GM11168 (cell line): ENCODE results near the gene BMERB1.
"Not testable (repeated sequence)": the region's sequence is repeated elsewhere in the genome, so short reads cannot be mapped to it uniquely, and the experiment has no call there.

Experiments
- in situ Hi-C: fragments of 300-500 bp; cut with MboI; formaldehyde crosslinking; loops from one replicate; pipeline ENCODE4 v1.12.0; 2022; ENCODE audit warnings: low sequenced_read_pairs; ENCODE audit not compliant: unreplicated experiment

The BMERB1 gene

DNA sequence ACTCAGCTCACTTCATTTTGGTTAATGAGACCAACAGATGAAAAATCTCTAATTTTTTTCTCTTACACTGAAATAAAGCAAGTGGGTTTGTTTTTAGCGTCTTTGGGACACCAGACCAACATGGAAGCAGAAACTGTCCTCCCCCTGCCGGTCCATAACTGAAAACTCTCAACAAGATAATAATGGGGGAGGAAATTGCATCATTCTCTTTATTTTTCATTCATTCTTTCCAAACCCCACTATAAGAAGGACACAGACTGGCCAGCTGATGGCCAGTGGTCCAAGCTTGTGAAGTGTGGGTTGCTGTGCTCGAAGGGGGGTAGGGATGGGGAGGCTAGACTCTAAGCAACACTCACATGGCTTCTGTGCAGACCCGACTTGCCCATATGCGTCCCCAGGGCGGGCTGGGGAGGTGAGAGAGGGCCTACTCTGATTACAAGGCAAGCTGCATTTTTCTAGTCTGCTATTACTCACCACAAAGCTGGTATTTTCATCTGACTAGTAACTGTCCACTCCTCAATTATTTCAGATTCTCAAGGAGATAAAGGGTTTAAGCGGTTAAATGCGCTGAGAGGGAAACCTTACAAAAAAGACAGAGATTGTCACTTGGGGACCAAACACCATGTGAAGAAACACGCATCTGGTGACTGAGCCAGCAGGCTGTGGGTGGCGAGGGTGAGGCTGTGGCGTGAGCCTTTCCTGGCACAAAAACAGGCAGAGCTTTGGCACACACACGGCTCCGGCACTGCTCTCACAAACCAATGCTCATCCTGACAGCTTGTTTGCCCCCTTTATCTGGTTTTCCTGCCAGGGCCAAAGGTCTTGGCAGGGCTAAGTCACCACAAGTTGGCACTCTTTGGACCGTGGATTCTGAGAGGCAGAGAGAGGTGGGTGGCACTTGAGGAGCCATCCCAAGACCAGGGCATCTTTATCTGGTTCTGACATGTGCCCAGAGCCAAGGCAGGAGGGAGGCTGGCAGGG, 170.4 kb downstream of the BMERB1 start:
- in situ Hi-C loops: no loop called here

DNA sequence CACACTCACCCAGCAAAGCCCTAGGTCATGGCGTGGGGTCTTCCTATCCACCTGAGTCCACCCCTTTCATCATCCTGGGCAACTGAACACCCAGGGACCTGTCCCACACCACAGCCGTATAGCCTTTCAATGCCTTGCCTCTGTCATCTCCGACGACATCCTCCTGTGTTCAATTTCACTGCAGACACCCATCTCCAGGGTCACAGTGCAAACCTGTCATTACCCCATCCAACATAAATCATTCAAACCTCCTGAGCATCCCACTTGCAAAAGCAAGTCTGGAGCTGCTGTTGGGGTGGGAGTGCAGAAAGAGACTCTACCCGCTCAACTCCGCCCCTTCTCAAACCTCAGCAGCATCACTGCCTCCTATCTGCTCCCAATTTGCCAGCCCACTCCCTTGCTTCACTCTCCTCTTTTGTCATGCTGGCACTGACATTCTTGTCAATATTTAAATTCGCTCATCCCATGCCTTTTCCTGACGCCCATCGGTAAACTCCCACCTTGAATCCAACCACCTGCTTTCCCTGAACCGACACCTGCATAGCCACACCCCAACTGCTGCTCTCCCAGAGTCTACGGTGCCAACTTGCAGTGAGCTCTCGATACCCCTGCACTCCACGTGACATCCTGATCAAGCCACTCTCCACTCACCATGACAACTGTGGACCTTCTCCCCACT, 171.6 kb downstream of the BMERB1 start:
- in situ Hi-C loops: no loop called here

DNA sequence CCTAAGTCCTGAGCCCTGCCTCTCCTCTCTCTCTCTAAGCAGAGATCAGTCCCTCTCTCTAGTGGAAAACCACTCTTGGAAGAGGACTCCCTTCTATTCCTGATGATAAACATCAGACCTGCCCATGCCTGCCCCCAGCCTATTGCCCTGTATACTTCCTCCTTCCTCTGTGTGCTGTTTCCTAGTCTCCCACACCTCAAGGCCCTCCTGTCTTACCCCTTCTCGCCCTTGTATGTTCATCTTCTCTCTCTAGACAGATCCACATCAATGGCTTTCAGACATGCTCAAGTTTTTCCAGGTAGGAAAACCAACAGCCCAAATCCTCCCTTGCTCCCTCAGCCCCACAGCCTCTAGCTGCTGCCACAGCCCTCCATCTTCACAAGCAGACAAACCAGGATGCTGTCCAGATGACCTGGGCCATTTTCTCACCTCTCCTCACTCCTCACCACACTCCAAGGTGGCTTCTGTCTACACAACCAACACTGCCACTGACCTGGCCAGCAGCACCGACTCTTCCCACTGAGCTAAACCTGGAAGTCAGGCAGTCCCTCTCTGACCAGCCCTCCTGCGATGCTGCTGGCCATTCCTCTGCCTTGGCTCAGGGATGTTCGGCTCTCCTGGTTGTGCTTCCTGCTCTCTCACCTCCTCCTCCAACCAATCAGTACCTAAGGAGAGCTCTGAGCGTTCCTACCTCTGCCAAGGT, 172.3 kb downstream of the BMERB1 start:
- in situ Hi-C loops: no loop called here

DNA sequence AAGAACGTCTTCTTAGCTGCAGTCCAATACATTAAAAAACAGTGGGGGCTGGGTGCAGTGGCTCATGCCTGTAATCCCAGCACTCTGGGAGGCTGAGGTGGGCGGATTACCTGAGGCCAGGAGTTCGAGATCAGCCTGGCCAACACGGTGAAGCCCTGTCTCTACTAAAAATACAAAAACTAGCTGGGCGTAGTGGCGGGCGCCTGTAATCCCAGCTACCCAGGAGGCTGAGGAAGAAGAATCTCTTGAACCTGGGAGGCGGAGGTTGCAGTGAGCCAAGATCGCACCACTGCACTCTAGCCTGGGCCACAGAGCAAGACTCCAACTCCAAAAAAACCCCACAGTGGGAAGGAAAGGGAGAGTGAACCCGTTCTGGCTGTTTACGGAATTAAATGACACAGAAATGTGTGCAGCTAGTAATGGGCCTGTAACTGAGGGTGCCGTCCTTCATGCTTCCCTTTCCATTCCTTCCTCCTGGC, 172.9 kb downstream of the BMERB1 start:
- in situ Hi-C loops: not testable (repeated sequence)

DNA sequence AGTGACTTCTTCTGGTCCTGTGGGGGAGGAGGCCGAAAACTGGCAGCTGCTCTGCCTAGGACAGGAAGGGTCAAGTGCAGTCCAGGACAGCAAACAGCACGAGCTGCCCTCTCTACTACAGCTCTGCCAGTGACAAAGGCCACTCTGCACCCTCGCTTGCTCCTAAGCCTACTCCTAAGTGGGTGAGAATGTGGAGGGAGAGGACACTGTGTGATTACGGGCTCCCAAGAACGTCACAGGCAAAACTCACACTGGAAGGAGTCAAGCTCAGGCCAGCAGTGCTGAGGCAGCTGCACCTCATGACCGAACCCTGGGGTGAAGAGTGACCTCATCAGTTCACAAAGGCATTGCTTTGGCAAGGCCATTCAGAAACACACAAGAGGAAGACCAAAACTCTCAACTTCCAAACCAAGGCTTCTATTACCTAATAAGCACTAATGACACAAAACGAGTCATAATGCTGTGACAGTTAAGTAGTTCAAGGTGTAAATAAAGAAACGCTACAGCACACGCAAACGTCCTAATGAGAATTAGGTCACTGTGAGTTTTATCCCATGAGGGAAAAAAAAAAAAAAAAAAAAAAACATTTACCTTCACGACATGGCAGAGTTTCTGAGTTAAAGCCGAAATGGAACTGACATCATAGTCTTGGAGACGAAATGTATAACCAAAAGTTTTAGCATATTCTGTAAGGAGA, 173.5 kb downstream of the BMERB1 start:
- in situ Hi-C loops: no loop called here

DNA sequence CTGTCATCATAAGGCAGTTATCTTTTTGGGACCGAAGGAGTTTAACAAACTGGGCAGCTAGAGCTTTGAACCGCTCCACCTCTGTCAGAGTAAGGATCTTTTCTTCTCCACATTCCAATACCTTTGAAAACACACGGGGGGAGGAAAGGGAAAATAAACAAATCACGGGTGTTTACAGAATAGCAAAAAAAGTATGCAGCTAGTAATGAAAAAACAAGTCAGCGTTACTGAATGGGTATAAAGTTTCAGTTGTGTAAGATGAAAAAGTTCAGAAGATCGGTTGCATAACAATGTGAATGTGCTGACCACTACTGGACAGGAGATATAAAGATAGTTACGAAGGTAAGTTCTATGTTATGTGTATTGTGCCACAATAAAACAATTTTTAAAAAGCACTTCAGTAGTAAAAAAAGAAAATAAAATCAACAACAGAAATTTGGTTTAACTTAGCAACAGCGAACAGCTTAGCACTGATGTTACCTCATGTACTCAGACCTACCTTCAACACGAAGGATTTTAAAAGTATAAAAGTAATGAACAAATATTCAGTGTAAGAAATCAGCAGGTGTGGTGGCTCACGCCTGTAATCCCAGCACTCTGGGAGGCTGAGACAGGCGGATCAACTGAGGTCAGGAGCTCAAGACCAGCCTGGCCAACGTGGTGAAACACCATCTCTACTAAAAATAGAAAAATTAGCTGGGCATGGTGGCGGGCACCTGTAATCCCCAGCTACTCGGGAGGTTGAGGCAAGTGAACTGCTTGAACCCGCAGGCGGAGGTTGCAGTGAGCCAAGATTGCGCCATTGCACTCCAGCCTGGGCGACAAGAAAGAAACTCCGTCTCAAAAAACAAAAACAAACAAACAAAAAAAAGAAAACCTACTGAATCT, 174.3 kb downstream of the BMERB1 start:
- in situ Hi-C loops: no loop called here

DNA sequence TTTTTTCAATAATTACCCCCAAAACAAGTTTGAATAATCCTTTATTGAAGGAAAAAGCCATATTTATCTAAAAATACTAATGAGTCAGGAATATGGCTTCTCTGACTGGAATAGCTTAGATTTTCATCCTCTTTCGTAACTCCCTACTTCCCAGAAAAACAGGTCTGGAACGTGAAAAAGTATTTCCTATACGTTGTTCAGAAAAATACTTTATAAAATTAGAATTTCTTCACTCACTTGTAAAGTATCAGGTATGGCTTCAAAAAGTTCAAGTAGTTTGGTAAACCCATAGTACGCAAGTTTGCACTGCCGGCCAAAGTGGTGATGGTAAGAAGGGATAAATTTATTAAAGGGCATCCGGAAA, 174.9 kb downstream of the BMERB1 start:
- in situ Hi-C loops: no loop called here

DNA sequence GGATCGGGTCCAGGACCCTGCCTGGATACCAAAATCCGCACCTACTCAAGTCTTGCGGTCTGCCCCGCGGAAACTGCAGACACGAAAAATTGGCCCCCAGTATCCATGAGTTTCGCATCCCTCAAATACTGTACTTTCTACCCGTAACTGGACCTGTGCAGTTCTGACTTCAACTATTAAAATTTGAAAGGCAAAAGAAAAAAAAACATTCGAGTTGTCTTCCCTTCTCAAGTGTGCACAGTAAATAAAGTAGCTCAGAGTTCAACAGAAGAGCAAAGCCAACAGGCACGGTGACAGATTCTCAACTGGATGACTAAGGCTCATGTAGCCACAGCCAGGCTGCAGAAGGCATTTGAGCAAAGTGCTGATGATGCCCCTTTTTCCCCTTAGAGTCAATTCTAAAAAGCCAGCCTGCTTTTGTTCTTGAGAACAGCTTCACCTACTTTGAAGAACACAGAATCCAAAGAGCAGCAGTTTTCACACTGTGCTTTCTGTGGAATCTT, 176.0 kb downstream of the BMERB1 start:
- in situ Hi-C loops: no loop called here

DNA sequence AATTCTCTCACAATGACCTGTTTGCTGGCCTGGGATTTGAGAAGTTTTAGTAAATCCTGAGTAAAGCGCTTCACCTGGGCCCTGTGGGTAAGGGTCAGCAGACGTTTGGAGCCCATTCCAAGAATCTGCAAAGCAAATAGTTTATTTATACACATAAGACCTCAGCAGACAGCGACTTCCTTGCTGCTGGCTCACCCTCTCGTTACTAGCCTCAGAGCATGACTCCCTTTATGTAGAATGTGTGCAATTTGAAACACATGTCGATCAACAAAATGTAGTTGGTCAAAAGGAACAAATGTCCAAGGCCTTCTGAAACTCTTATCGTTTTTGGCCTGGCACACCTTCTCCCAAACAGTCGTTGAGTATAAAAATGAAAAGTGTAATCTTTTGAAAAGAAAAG, 177.2 kb downstream of the BMERB1 start:
- in situ Hi-C loops: no loop called here

DNA sequence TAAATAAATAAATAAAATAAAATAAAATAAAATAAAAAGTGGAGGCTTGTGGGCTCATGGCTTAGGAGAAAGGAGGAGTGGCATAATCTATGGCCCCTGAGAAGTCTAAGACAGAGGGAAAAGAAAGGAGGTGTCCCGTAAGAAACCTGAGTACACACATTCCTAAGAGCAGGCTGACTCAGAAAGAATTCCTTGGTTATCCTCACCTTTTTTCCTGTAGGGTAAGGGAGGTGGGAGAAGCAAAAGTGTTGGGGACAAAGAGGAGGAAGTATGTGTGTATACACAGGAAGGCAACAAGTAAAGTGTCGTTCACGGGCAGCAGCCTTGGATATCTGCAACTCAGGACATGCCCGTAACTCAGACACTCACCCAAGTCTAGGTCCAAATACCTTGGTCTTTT, 179.3 kb downstream of the BMERB1 start:
- in situ Hi-C loops: no loop called here

DNA sequence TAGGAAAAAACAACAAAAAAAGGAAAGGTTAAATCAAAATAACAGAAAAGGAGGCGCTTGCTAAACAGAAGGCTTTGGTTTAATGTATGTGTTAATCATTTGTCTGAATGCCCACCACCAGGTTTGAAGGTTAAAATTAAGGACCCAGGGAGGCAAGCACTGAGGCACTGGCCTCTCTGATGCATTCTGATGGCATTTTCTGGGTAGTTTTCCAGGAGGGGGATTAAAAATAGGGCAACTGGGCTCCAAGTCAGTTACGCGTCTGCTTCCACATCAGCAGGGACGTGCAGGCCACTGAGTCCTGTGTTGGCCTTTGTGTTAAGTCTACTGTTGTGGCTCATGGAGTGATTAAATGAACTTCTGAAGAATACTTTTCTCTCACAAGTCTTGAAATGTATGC, 181.6 kb downstream of the BMERB1 start:
- in situ Hi-C loops: no loop called here

DNA sequence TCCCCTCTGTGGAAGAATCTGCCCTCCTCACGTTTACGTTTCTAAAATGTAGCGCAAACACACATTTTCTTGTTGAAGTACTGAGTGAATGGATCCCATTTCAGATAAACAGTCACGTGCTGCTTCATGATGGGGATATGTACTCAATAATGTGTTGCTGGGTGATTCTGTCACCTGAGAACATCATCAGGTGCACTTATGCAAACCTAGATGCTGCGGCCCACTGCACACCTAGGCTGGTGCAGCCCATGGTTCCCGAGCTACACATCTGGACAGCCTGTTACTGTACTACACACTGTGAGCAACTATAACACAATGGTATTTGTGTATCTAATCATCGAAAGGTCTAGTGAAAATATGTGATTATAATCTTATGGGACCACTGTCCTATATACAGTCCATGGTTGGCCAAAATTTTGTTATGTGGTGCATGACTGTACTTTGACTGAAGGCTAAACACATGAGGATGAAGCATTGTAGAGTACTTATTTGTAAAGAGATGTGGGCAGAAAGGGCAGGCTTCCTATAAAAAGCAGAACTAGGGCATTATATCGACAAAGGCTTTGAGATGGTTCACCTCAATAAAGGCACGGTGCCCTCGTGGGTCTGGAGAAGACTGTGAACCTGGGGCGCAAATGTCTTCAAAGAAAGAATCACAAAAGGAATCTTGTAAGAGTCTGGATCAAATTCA, 182.2 kb downstream of the BMERB1 start:
- in situ Hi-C loops: no loop called here

DNA sequence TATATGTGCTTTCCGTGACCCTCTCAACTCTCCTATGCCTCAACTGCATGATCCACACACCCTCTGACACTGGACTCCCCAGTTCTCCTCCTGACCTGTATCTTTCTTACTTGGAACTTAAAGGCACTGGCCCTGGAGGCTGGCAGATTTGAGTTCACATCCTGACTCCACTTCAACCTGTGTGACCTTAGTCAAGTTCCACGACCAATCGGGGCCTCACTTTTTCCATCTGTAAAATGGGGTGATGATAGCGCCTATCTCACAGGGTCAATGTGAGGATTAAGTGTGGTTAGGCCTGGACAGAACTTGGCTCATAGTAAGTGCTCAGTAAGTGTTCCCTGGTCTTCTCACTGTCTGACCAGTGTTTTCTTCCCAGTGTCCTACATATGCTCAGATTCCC, 183.5 kb downstream of the BMERB1 start:
- in situ Hi-C loops: no loop called here

DNA sequence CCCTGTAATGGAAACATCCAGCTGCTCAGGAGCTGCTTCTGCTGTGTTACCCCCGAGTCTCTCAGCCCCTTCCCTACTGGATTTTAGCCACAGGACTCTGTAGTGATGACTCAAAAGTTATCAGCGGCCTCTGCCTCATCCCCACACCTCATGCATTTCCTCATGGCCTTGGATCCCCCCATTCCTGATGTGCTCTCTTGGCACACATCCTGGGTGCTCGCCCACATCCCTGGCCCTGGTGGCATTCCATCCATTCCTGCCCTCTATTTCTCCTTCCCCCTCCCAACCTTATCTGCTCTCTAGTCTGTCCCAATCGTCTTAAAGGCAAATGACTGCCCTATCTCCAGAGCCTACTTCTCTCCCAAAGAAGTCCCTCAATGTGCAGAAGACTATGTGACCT, 184.0 kb downstream of the BMERB1 start:
- in situ Hi-C loops: no loop called here

DNA sequence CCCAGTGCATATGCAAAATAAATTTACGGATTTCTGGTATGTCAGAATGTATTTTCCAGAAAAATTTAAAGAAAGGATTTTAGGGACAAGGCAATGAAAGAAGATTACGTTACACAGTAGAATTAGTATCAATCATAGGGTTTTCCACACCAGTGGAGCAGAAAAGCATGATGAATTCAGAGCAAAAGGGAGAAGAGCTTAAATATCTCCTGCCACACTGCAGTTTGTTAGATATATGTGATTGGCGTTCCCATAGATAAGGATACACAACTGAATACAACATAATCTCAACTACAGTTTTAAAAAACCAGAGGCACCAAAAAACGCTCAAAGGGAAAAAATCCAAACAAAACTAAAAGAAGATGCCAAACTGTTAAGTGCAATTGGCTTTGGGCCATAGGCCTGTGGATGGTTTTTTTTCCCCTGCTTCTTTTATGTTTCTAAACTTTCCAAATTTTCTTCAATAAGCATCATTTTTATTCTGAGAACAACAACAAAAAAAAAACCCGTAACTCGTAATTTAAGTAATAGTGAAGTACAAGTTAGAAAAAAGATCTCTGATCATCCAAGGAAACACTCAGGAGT, 186.3 kb downstream of the BMERB1 start:
- in situ Hi-C loops: no loop called here

DNA sequence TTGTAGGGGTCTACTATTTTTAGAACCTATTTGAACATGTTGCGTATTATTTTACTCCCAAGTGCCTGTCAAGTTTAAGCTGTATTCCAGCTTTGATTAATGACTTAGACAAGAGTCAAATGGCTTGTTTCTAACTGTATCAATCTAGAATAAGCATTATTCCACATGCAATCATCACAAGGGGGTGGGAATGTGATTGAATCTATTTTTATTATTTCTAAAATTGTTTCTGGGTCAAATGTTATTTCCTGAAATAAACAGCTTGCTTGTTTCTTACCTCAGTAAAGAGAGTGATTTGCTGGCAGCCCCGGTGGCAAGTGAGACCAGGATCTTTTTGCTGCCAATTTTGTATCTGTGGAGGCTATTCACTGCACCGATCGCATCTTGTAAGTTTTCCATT, 187.1 kb downstream of the BMERB1 start:
- in situ Hi-C loops: no loop called here

DNA sequence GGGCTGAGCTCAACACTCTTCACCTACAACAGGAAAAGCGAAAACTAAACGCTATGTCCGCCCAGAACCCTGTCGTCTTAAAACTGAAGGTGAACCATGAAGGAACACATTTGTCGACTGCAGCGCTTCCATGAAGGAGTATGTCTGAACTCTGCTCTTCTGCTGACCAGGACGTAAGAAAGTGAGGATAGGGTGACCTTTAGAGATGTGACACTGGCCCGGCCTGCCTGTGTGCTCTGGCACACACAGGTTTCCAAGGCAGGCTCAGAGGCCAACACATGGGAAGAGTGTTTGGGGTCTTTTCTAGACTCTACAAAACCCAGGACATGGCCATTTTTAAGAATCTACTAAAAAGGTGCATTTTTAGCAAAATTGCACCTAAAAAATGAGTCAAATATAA, 187.5 kb downstream of the BMERB1 start:
- in situ Hi-C loops: no loop called here

DNA sequence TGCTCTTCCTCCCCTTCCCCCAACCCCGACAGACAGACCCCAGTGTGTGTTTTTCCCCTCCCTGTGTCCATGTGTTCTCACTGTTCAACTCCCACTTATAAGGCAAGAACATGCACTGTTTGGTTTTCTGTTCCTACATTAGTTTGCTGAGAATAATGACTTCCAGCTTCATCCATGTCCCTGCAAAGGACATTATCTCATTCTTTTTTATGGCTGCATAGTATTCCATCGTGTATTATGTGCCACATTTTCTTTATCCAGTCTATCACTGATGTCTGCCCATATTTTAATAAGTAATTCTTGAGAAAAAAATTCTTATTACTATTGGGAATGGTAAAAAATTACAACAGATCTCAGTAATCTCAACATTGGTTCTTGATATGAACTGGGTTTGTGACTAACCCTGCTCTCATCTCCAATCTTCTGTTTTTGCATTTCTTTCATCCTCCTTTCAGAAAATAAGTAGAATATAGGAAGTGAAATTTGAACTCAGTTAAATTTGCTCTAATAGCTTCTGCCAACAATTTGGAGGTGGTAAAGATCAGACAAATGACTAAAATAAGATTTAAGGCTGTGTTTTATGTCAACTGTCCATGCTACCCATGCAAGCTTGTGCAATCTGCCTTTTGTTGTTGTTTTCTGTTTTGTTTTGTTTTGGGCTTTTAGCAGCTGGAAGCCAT, 197.5 kb downstream of the BMERB1 start:
- in situ Hi-C loops: no loop called here
